Glomerular visceral epithelial cell (primary cell): ENCODE data around the gene PNLIPRP2.

ENCODE experiments used
- DNase-seq: peaks from one replicate; pipeline ENCODE4 v3.0.0-alpha.2; 2016; ENCODE audit errors: extremely low spot score

PNLIPRP2 gene

GRCh38 chr10:116620423-116621400 is at the start of gene PNLIPRP2:
TSS of gene PNLIPRP2 (plus strand) at chr10:116620953.
- DNase-seq = no peak

GRCh38 chr10:116574797-116575196 is 46.0 kb upstream of the PNLIPRP2 start:
- no peak for DNase-seq

- no peak for DNase-seq
Observed at GRCh38 chr10:116587878-116588591, 32.7 kb upstream of the PNLIPRP2 start.

GRCh38 chr10:116588995-116589394 is 31.8 kb upstream of the PNLIPRP2 start:
- DNase-seq = no peak

- no peak for DNase-seq
Observed at GRCh38 chr10:116589926-116590325, 30.8 kb upstream of the PNLIPRP2 start.

- no peak for DNase-seq
Observed at GRCh38 chr10:116590590-116591444, 29.9 kb upstream of the PNLIPRP2 start, which contains the start of gene PNLIPRP1. TSS of gene PNLIPRP1 (plus strand) at chr10:116590959. CDS start at chr10:116591130, 171 bp downstream.

- DNase-seq = no peak
Observed at GRCh38 chr10:116593139-116593740, 27.5 kb upstream of the PNLIPRP2 start.

- no peak for DNase-seq
Observed at GRCh38 chr10:116594525-116595035, 26.2 kb upstream of the PNLIPRP2 start.

GRCh38 chr10:116596062-116596461 is 24.7 kb upstream of the PNLIPRP2 start:
- no peak for DNase-seq

GRCh38 chr10:116597543-116597942 is 23.2 kb upstream of the PNLIPRP2 start:
- DNase-seq = no peak

- no peak for DNase-seq
Observed at GRCh38 chr10:116598329-116598728, 22.4 kb upstream of the PNLIPRP2 start.

GRCh38 chr10:116599991-116600390 is 20.8 kb upstream of the PNLIPRP2 start:
- no peak for DNase-seq

GRCh38 chr10:116602648-116603400 is 17.9 kb upstream of the PNLIPRP2 start:
- DNase-seq = no peak

GRCh38 chr10:116606061-116606483 is 14.7 kb upstream of the PNLIPRP2 start:
- no peak for DNase-seq

- DNase-seq = no peak
Observed at GRCh38 chr10:116607336-116607735, 13.4 kb upstream of the PNLIPRP2 start.

- DNase-seq = no peak
Observed at GRCh38 chr10:116608686-116609594, 11.8 kb upstream of the PNLIPRP2 start.

- no peak for DNase-seq
Observed at GRCh38 chr10:116610443-116611152, 10.2 kb upstream of the PNLIPRP2 start.

- DNase-seq = no peak
Observed at GRCh38 chr10:116611153-116611545, 9.6 kb upstream of the PNLIPRP2 start.
